Activated naive CD4-positive, alpha-beta T cell treated with anti-CD3 and anti-CD28 coated beads, Interleukin-2, amount 50 U/mL, for 72 hours (primary cell): Measurements from ENCODE around the gene C18orf63. TPM values are rescaled to one million over a fixed set of nuclear protein-coding genes. Genes with fewer than 3 reads are reported as not detected.

ENCODE experiments used
- ATAC-seq, 2 donors: fragments of 150-1000 bp; cut with Tn5 transposase; 2 replicates each; pipeline ENCODE4 v1.10.0; 2021; ENCODE audit warnings: mild to moderate bottlenecking in 2 of 2, moderate library complexity in 2 of 2
- DNase-seq, 2 donors: peaks; one replicate each; pipeline ENCODE4 v3.0.0; 2021 to 2022; ENCODE audit warnings: low spot score in 2 of 2
- H3K27ac Mint-ChIP-seq, 2 donors: one replicate each; pipeline ENCODE4 v1.8.0; 2022; ENCODE audit warnings: mild to moderate bottlenecking in 2 of 2, mixed read lengths in 2 of 2
- H3K36me3 Mint-ChIP-seq, 2 donors: one replicate each; pipeline ENCODE4 v1.8.0; 2022; ENCODE audit warnings: mixed read lengths in 2 of 2
- H3K9me3 Mint-ChIP-seq, 2 donors: one replicate each; pipeline ENCODE4 v1.8.0; 2022; ENCODE audit warnings: mixed read lengths in 2 of 2
- total RNA-seq, 2 donors: library from RNA; stranded (reverse); gene quantifications; one replicate each; pipeline ENCODE4 v1.2.3, GENCODE V29; 2022

Gene C18orf63
- total RNA-seq, 2 donors from 2014 or later: not detected

DNA sequence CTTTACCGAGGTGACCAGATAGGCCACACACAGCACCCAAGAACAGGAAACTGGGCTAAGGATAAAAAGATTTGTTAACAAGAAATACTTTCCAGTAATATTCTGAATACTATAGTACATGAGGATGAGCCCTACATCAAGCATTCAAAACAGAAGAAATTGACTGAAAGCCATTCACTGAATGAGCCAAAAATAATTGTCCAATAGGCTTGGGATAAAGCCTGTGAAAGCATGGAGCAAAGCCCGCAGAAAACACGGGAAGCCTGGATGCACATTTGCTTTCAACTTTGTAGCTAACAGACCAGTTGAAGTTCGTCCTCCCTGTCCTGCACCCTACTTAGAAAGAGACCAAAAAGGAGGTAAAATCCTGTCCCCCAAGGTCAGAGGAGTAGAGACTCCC lies 85.2 kb downstream of the C18orf63 start:
- H3K36me3 Mint-ChIP-seq: no peaks in the 10 kb centered on the region
- ATAC-seq: no peak
- no peak overlapping the region for H3K27ac Mint-ChIP-seq
- H3K9me3 Mint-ChIP-seq: peaks cover 0 to 6% of the 10 kb centered on the region in 2 donors
- DNase-seq: no peak

DNA sequence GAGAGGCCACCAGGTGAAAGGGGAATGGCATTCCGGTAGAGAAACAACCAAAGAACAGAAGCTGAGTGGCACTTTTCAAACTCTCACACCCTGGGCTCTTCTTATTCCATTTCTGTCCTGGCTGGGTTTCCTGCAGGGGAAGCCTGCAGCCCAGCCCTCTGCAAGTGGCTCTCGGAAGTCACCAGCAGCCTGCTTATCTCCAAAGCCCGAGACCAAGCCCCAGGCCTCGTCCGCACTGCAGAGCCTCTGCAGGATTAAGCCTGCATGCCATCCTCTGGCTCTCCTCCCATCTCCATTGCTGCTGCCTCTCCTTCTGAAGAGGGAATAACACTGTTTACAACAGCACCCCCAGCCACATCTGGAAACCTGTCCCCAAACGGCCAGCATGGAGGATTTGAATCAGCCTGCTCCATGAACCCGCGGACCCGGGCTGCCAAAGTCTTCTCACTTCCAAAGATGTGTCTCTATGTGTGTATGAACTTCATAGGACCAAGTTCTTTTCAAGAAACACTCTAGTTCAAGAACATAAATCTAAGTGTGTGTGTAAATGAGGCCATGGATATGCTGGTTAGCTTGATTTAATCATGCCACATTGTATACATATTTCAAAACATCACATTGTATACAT lies 87.3 kb downstream of the C18orf63 start:
- H3K36me3 Mint-ChIP-seq: no peaks in the 10 kb centered on the region
- no peak overlapping the region for H3K27ac Mint-ChIP-seq
- ATAC-seq: no peak
- DNase-seq: no peak
- H3K9me3 Mint-ChIP-seq: peaks cover 0 to 10% of the 10 kb centered on the region in 2 donors

DNA sequence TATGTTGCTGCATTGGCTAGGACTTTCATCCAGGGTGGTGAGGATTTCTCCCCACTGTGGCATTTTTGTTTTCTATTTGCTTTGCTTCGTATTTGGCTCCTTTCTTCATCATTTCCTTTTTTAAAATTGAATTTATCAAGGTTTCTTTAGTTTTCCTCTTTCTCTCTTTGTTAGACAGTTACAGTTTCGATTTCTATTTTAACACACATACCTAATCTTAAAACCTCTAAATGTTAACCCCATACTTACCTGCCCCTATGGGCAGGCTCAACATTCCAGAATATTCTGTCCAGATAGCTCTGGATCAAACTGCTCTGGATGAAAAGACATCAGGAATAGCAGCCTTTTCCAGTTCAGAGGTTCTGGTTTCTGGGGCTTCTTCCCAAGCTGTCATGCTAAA lies 92.2 kb downstream of the C18orf63 start:
- DNase-seq: no peak
- Mint-ChIP-seq H3K27ac (peak overlapping the region; percentile 67 to 91), H3K9me3 (peaks cover 4 to 19% of the 10 kb centered on the region in 2 donors), H3K36me3 (peaks cover 0 to 5% of the 10 kb centered on the region in 2 donors)
- peak in 1 of 2 donors; percentile 26 for ATAC-seq

Other genes with a start within 250 kb of the C18orf63 start
- gene FBXO15, start 168.0 kb upstream of the C18orf63 start, total RNA-seq: 1 to 10 TPM; 1.2 to 4.8 TPM
- 10 to 100 TPM; 61.0 TPM for gene TIMM21, start 167.3 kb upstream of the C18orf63 start, total RNA-seq
- 10 to 100 TPM; 44.5 to 57.1 TPM for gene CYB5A, start 23.9 kb upstream of the C18orf63 start, total RNA-seq
- gene DIPK1C, start 141.5 kb downstream of the C18orf63 start, total RNA-seq: not detected
- 100 to 1,000 TPM; 125 to 133 TPM for gene CNDP2, start 180.5 kb downstream of the C18orf63 start, total RNA-seq
- under 1 TPM in 1 of 2 donors, not detected in 1; 0.32 TPM for gene CNDP1, start 218.7 kb downstream of the C18orf63 start, total RNA-seq